ENCODE results near the gene ATP6V1B1. TPM values are rescaled to one million over a fixed set of nuclear protein-coding genes. Genes with fewer than 3 reads are reported as not detected.

The ATP6V1B1 gene
- total RNA-seq, 1 donor from 2014 or later: not detected

- no peak for FAIRE-seq
- Histone ChIP-seq H3K27me3 (ENCODE audit: control insufficient read depth, insufficient read depth, low read length) (no peaks in the 10 kb centered on the region), H3K36me3 (ENCODE audit: control insufficient read depth, insufficient read depth, low read length) (no peaks in the 10 kb centered on the region), H3K4me3 (ENCODE audit: low read depth, low read length) (no peak overlapping the region)
- no peak for DNase-seq (ENCODE audit: low read depth)
- TF ChIP-seq, protein P1, sequence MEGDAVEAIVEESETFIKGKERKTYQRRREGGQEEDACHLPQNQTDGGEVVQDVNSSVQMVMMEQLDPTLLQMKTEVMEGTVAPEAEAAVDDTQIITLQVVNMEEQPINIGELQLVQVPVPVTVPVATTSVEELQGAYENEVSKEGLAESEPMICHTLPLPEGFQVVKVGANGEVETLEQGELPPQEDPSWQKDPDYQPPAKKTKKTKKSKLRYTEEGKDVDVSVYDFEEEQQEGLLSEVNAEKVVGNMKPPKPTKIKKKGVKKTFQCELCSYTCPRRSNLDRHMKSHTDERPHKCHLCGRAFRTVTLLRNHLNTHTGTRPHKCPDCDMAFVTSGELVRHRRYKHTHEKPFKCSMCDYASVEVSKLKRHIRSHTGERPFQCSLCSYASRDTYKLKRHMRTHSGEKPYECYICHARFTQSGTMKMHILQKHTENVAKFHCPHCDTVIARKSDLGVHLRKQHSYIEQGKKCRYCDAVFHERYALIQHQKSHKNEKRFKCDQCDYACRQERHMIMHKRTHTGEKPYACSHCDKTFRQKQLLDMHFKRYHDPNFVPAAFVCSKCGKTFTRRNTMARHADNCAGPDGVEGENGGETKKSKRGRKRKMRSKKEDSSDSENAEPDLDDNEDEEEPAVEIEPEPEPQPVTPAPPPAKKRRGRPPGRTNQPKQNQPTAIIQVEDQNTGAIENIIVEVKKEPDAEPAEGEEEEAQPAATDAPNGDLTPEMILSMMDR (IDR thresholded peaks at IDR 0.05; ENCODE audit: insufficient read depth, low read length, severe bottlenecking): no peak
Measured at GRCh38 chr2:70920367-70920715, 15.4 kb upstream of the ATP6V1B1 start.

GRCh38 chr2:70921031-70921430 lies 14.7 kb upstream of the ATP6V1B1 start:
- H3K36me3 ChIP-seq (ENCODE audit: control insufficient read depth, insufficient read depth, low read length): no peaks in the 10 kb centered on the region
- DNase-seq (ENCODE audit: low read depth): no peak
- H3K4me3 ChIP-seq (ENCODE audit: low read depth, low read length): no peak overlapping the region
- no peak for FAIRE-seq
- TF ChIP-seq, protein P1 (IDR thresholded peaks at IDR 0.05; ENCODE audit: insufficient read depth, low read length, severe bottlenecking): no peak
- H3K27me3 ChIP-seq (ENCODE audit: control insufficient read depth, insufficient read depth, low read length): no peaks in the 10 kb centered on the region

DNA sequence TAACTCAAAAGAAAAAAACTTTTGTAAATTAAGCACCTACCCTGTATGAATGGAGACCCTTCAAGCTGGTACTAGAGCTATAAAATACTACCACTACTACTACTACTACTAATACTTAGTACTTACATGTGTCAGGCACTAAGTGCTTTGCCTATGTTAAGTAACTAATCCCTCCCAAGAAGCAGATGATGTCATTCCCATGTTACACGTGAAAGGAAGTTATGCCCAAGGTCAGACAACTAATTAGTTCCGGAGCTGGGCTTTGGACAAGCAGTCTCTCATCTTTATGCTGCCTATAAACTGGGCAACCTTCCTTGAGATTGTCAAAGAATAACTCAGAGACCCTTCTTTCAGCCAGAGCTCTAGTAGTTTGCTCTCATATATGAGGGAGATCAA lies 13.9 kb upstream of the ATP6V1B1 start:
- no peaks in the 10 kb centered on the region for H3K27me3 ChIP-seq (ENCODE audit: control insufficient read depth, insufficient read depth, low read length)
- H3K4me3 ChIP-seq (ENCODE audit: low read depth, low read length): no peak overlapping the region
- no peaks in the 10 kb centered on the region for H3K36me3 ChIP-seq (ENCODE audit: control insufficient read depth, insufficient read depth, low read length)
- DNase-seq (ENCODE audit: low read depth) (peak; percentile 12), FAIRE-seq (no peak)
- TF ChIP-seq, protein P1 (IDR thresholded peaks at IDR 0.05; ENCODE audit: insufficient read depth, low read length, severe bottlenecking): no peak

GRCh38 chr2:70922235-70923234 lies 13.2 kb upstream of the ATP6V1B1 start:
- FAIRE-seq (no peak), DNase-seq (ENCODE audit: low read depth) (no peak)
- H3K27me3 ChIP-seq (ENCODE audit: control insufficient read depth, insufficient read depth, low read length): no peaks in the 10 kb centered on the region
- TF ChIP-seq, protein P1 (IDR thresholded peaks at IDR 0.05; ENCODE audit: insufficient read depth, low read length, severe bottlenecking): no peak
- no peaks in the 10 kb centered on the region for H3K36me3 ChIP-seq (ENCODE audit: control insufficient read depth, insufficient read depth, low read length)
- no peak overlapping the region for H3K4me3 ChIP-seq (ENCODE audit: low read depth, low read length)

DNA sequence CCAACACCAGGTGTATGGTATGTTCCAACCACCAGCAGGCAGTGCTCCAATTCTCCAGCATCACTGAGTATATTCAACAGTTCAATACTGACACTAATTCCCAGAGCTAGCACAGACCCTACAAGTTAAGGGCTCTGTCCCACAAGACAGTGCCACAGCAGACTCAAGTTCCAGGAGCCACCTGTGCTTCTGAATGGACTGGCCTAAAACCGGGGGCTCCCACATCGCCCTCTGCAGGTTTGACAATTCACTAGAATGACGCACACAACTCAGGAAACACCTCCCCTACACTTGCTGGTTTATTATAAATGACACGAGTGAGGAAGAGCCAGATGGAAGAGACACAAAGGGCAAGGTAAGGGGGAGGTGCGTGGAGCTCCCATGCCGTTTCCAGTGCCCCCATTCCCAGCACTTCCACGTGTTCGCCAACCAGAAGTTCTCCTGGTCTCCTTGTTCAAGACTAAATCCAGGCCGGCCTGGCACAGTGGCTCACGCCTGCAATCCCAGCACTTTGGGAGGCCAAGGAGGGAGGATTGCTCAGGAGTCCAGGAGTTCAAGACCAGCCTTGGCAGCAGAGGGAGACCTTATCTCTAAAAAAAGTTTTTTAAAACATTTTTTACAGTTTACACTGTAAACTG lies 12.2 kb upstream of the ATP6V1B1 start:
- TF ChIP-seq, protein P1 (IDR thresholded peaks at IDR 0.05; ENCODE audit: insufficient read depth, low read length, severe bottlenecking): peak; percentile 12
- Histone ChIP-seq H3K27me3 (ENCODE audit: control insufficient read depth, insufficient read depth, low read length) (no peaks in the 10 kb centered on the region), H3K36me3 (ENCODE audit: control insufficient read depth, insufficient read depth, low read length) (no peaks in the 10 kb centered on the region), H3K4me3 (ENCODE audit: low read depth, low read length) (no peak overlapping the region)
- DNase-seq (ENCODE audit: low read depth): no peak
- FAIRE-seq: no peak

Data from bronchial epithelial cell (primary cell).